Hindlimb muscle (tissue), 1 donor: ENCODE data around the gene MMP24. TPM values are rescaled to one million over a fixed set of nuclear protein-coding genes. Genes with fewer than 3 reads are reported as not detected.

Source experiments
- DNase-seq: peaks from one replicate; pipeline ENCODE4 v3.0.0-alpha.2; 2013
- polyA plus RNA-seq: library from polyadenylated mRNA; unstranded; fragments of 120-200 nt; gene quantifications from one replicate; pipeline ENCODE4 v1.2.1, GENCODE V29; 2013; ENCODE audit not compliant: insufficient read length

Gene MMP24
- polyA plus RNA-seq, 1 donor: 0.43 TPM

- DNase-seq: no peak
Measured at GRCh38 chr20:35293303-35294292, 67.1 kb downstream of the MMP24 start.

DNA sequence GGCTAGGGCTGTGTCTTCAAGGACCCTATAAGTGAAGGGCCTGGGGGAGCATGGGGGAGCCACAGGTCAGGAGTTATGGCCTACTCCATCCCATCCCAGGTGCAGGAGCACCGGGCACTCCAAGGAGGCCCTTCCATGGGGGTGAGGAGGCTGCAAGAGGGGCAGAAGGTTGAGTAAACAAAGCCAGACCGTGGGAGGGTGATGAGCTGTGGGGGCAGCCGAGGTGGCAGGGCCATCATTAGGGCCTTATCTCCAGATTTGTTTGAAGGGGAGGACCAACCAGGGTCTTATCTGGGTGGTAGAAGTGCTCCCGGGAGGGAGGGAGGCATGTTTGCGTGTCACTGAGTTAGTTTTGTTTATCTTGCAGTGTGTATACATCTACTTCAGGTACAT is 67.8 kb downstream of the MMP24 start:
- DNase-seq: no peak

DNA sequence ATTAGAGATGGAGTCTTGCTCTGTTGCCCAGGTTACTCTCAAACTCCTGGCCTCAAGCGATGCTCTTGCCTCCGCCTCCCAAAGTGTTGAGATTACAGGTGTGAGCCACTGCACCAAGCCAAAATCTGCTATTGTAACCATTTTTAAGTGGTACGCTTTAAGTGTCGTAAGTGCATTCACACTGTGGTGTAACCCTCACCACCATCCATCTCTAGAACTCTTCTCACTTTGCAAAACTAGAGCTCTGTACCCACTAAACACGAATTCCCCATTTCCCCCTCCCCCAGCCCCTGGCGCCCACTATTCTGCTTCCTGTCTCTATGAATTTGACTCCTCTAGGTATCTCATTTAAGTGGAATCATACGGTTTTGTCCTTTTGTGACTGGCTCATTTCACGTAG is 68.6 kb downstream of the MMP24 start:
- no peak for DNase-seq

DNA sequence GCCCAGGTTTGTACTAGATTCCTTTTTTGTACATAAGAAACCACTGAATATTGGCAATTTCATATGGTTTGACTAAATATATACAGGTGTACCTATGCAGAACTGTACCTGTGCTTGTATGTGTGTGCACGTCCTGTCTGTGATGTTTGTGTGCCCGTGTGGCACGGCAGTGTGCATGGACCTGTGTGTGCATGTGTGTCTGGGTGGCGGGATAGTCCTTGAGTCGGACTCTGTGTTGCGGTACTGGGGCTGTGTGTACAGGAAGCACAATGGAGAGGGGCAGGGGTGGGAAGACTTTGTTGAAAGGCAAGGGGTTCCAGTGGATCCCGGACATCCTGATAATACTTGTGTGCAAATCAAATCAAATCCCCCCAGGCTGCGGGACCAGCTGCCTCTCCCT is 69.2 kb downstream of the MMP24 start:
- no peak for DNase-seq

- no peak for DNase-seq
Measured at GRCh38 chr20:35296101-35296554, 69.6 kb downstream of the MMP24 start.

- DNase-seq: no peak
Measured at GRCh38 chr20:35297155-35297554, 70.7 kb downstream of the MMP24 start.

- no peak for DNase-seq
Measured at GRCh38 chr20:35297740-35298139, 71.2 kb downstream of the MMP24 start.

- DNase-seq: no peak
Measured at GRCh38 chr20:35298264-35298663, 71.8 kb downstream of the MMP24 start.

DNA sequence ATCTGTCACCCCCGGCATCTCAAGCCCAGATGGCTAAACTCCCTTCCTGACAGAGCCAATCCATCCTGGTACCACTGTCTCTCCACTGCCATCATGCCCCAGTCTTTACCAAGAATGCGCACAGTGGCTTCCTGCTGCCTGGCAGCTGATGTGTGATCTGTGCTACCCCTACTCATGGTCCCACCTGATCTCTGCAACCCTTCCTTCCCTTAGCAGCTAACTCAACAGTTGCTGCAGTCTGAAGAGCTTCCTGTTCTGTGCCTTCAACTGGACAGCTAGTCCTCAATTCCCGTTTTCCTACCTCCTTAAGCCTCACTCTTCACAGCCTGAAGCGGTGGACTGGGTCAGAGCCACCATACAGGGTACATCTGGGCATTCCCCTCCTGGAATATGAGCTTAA is 73.3 kb downstream of the MMP24 start:
- no peak for DNase-seq

GRCh38 chr20:35300469-35301262 is 74.2 kb downstream of the MMP24 start:
- no peak for DNase-seq

GRCh38 chr20:35301426-35301825 is 74.9 kb downstream of the MMP24 start:
- no peak for DNase-seq

DNA sequence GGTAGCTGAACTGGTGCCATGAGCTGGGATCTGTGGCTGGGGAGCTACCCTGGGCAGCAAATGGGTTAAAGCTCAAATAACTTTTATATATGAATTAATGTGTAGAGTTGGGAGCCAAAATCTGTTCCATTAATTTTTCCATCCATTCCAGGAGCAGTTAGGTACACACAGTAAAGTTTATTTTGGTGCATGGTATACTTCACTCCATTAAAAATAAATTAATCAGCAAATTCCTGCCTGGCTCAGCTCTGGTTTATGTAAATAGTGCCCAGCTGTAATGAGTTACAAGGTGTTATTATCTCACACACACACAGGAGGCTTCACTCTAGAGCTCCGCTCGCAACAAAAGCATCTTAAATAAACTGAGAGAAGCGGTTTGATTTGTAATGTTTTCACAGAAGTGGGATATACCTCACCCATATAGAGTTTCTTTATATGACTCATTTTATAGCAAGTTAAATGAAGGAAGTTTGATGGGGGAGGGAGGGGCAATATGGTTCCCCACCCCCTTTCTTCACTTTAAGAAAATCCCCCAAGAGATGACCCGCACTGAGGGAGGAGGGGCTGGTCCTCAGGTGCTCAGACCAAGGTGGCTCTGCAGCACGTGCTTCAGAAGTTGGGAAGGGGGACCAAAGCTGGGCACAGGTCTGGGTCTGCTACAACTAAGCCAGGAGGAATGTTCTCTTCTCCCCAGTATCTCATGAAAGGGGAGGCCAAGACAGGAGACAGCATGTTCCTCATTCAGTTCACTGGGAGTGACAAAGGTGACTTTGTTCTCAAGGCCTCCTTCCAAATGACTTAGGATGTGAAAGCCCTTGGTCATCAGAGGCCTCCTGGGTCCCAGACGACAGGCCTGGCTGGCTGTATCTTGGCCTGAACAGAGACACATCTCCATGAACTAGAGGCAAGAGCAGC is 76.2 kb downstream of the MMP24 start:
- no peak for DNase-seq

GRCh38 chr20:35303382-35303734 is 76.9 kb downstream of the MMP24 start:
- no peak for DNase-seq

DNA sequence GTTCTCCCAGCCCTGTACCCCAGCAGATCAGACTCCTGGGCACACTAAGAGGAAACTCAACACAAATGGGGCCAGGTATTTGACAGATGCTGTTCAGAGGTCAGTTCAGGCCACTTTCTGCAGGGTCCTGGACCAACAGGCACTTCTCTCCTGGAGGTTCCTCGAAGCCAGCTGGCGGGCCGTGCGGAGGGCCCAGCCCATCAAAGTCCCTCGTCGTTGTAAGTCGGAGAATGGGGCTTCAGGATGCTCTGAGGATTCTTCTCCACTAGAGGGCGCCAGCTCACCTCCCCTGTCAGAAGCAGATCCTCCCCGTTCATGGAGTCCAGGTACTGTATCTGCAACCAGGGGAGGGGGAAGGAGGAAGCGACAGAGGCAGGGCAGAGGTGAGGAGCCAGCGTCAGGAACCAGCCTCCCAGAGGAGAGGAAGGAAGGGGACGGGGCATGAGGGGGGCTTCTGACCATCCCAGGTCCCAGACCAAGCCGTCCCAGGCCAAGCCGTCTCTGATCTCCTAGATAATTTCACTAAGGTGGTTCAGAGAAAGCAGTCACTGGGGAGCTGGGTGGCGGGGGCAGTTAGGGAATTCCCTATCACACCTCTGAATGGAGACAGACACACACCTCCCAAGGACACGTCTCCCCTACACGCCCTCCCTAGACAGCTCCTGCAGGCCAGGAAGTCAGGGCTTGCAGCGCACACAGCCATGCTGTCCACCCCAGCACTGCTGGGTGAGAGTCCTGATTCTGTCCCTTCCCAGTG is 77.4 kb downstream of the MMP24 start:
- DNase-seq: peak; percentile 74

DNA sequence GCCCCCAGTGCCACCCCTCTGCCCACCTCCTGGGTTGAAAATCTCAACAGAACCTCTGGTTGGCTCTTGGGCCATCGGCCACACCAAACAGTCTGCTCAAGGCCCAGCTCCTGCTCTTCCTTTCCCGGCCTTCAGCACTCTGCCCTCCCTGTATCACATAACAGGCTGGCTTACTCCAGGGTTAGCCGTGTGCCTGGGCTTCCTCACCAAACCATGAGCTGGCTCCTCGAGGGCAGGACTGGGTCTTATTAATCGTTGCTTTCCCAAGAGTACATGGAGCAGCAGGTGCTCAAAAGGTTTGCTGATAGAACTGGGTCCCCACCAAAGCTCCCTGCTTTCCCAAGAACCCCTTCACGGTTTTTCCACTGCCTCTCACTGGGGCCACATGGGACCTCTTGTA is 78.5 kb downstream of the MMP24 start:
- DNase-seq: no peak

- DNase-seq: no peak
Measured at GRCh38 chr20:35305682-35306556, 79.4 kb downstream of the MMP24 start.

- no peak for DNase-seq
Measured at GRCh38 chr20:35306931-35307517, 80.5 kb downstream of the MMP24 start.

DNA sequence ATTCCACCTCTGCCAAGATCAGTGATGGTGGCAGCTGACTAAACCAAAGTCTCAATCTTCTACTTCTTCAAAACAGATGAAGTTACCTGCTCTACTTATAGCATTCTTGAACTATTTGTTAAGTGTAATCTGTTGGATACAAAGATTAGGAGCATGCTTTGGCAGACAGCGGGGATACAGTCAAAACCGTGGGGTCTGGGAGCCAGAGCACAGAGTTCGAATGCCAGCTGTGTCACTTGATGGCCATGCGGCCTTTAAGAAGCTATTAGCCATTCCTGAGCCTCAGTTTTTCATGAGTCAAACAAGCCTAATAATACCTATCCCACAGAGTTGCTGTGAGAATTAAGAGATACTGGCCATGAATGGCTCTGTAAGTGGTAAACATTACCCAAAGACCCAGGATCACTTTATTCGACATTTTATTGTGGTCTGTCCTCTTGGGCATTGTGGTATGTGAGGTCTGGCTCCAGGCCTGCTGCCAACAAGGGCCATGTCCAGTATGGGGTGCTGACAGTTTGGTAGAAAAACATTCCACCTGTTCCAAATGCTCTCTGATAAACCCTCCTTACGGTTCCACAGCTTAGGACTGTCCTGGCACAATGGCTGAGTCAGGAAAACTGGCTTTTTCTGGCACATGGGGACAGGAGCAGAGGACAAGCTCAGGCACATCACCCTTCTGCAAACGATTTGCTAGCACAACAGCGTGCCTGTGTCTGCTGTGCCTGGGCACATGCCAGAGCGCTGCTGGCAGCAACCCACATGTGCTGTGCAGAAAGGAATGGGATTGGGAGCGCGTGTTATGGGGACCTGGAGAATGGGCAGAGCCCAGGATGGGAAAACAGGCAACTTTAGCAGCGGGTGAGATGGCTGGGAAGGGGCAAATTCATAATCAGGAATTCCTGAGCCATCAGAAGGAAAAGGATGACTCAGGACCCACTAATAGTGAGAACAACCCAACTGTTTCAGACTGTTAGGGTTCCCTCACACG is 81.5 kb downstream of the MMP24 start:
- no peak for DNase-seq

DNA sequence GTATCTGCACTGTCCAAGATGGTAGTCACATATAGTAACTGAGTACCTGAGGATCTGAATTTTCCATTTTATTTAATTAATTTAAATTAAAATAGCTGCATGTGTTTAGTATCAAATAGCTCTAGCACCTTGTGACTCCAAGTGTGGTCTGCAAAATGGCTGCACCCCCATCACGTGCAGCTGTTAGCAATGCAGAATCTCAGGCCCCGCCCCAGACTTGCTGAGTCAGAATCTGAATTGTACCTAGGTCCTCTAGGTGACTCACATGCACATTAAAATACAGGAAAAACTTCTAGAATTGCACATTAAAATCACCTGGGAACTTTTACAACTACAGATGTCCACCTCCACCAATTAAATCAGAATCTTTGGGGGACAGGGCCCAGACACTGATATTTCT is 84.9 kb downstream of the MMP24 start:
- DNase-seq: no peak
